Astrocyte (in vitro differentiated cells and primary cell): ENCODE measurements around the gene ABCB8.

Experiments
- EZH2 ChIP-seq: IDR thresholded peaks from 2 replicates; pipeline ENCODE4 v1.6.1; 2012; ENCODE audit warnings: mild to moderate bottlenecking, low read length, inconsistent platforms; ENCODE audit not compliant: insufficient read depth
- TF ChIP-seq, protein P1 (sequence below): IDR thresholded peaks from 2 replicates; pipeline ENCODE4 v1.5.1; 2011; ENCODE audit warnings: low read depth, mild to moderate bottlenecking, inconsistent platforms, low read length, moderate library complexity; ENCODE audit not compliant: insufficient read depth

DNA sequence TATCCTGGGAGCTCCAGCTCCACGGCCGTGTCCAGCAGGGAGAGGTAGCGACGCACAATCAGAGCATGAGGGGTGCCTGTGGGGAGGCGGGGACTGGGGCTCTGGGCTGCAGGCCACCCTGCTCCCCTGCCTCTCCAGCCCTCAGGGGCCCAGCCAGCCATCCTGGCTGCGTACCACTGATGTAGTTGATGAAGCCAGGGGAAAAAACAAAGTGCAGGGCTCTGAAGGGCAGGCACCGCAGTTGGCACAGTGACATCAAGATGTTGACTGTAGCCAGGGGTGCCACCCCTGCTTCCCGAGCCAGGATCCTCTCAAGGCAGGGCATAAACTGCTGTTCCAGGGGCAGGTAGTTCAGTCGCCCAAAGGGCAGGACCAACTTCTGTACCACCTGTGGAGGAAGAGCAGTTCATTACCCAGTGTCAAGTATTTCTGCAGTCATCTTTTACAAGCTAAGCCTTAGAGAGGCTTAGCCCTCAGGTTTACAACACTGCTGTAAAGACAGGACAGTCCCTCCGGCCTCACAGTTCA is 49.5 kb downstream of the ABCB8 start:
- TF ChIP-seq, protein P1, sequence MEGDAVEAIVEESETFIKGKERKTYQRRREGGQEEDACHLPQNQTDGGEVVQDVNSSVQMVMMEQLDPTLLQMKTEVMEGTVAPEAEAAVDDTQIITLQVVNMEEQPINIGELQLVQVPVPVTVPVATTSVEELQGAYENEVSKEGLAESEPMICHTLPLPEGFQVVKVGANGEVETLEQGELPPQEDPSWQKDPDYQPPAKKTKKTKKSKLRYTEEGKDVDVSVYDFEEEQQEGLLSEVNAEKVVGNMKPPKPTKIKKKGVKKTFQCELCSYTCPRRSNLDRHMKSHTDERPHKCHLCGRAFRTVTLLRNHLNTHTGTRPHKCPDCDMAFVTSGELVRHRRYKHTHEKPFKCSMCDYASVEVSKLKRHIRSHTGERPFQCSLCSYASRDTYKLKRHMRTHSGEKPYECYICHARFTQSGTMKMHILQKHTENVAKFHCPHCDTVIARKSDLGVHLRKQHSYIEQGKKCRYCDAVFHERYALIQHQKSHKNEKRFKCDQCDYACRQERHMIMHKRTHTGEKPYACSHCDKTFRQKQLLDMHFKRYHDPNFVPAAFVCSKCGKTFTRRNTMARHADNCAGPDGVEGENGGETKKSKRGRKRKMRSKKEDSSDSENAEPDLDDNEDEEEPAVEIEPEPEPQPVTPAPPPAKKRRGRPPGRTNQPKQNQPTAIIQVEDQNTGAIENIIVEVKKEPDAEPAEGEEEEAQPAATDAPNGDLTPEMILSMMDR, result no peak
- no peak for TF ChIP-seq EZH2
